Astrocyte of the cerebellum (primary cell): Measurements from ENCODE around the gene APP.
"Not testable (repeated sequence)": the region's sequence is repeated elsewhere in the genome, so short reads cannot be mapped to it uniquely, and the experiment has no call there.

ENCODE experiments used
- DNase-seq: peaks from one replicate; pipeline ENCODE4 v3.0.0-alpha.2; 2011; ENCODE audit warnings: low read depth
- H3K4me3 ChIP-seq: 2 replicates; pipeline ENCODE4 v1.5.1; 2011; ENCODE audit warnings: mild to moderate bottlenecking, low read depth, low read length, moderate library complexity
- CTCF ChIP-seq: IDR thresholded peaks from 2 replicates; pipeline ENCODE4 v1.5.1; 2012; ENCODE audit warnings: low read length, low read depth, moderate library complexity, mild to moderate bottlenecking; ENCODE audit errors: missing control alignments
- in situ Hi-C: cut with HindIII; loops from 2 replicates; pipeline ENCODE4 v1.10.0; 2017; ENCODE audit warnings: low sequenced_read_pairs

APP gene

GRCh38 chr21:26091480-26092018 is 79.0 kb downstream of the APP start:
- in situ Hi-C loops = no loop called here
- no peak overlapping the region for H3K4me3 ChIP-seq
- no peak for TF ChIP-seq CTCF
- DNase-seq = no peak

- in situ Hi-C loops = no loop called here
- H3K4me3 ChIP-seq = no peak overlapping the region
- no peak for TF ChIP-seq CTCF
- DNase-seq = no peak
Observed at GRCh38 chr21:26089730-26090129, 80.8 kb downstream of the APP start.

- DNase-seq = no peak
- in situ Hi-C loops = no loop called here
- H3K4me3 ChIP-seq = no peak overlapping the region
- no peak for TF ChIP-seq CTCF
Observed at GRCh38 chr21:26087223-26087918, 83.2 kb downstream of the APP start.

GRCh38 chr21:26085882-26086281 is 84.7 kb downstream of the APP start:
- no peak for TF ChIP-seq CTCF
- no peak for DNase-seq
- in situ Hi-C loops = no loop called here
- H3K4me3 ChIP-seq = no peak overlapping the region

GRCh38 chr21:26085127-26085526 is 85.4 kb downstream of the APP start:
- H3K4me3 ChIP-seq = no peak overlapping the region
- no peak for TF ChIP-seq CTCF
- in situ Hi-C loops = no loop called here
- no peak for DNase-seq

DNA sequence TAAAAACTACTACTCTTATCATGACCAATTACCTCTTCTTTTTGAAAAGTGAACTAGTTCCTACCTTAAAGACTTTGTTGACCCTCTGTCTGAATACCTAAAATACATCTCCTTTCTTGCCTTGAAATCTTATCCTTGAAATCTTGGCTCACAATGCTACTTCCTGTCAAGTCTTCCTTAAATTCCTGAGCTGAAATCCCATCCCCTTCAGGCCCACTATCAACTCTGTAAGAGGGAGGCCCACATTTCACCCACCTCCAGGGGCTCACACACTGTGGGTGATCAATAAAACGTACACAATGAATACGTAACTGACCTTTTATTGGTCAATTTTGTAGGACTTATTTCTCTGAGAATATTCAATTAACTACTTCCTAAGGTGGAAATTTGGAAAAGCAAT is 88.0 kb downstream of the APP start:
- H3K4me3 ChIP-seq = no peak overlapping the region
- no peak for DNase-seq
- no peak for TF ChIP-seq CTCF
- in situ Hi-C loops = no loop called here

DNA sequence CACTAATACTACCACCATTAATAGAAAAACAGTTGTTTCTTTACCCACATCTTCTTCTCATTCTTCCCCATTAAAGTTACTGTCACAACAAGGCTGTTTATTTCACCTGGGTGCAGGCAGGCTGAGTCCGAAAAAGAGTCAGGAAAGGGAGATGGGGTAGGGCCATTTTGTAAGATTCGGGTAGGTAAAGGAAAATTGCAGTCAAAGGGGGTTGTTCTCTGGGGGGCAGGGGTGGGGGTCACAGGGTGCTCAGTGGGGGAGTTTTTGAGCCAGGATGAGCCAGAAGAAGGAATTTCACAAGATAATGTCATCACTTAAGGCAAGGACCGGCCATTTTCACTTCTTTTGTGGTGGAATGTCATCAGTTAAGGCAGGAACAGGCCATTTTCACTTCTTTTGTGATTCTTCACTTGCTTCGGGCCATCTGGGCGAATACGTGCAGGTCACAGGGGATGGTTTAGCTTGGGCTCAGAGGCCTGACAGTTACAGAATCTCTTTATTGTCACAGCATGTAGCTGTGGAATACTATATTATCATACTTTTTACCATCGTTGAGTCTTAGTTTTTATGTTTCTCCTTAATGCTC is 89.3 kb downstream of the APP start:
- DNase-seq, H3K4me3 ChIP-seq, in situ Hi-C loops: not testable (repeated sequence)
